ENCODE results near the gene ARHGAP1. TPM values are rescaled to one million over a fixed set of nuclear protein-coding genes. Genes with fewer than 3 reads are reported as not detected.

ARHGAP1 gene
- total RNA-seq, 3 donors from 2014 or later, result 26.5 to 55.7 (median 33.8) TPM

DNA sequence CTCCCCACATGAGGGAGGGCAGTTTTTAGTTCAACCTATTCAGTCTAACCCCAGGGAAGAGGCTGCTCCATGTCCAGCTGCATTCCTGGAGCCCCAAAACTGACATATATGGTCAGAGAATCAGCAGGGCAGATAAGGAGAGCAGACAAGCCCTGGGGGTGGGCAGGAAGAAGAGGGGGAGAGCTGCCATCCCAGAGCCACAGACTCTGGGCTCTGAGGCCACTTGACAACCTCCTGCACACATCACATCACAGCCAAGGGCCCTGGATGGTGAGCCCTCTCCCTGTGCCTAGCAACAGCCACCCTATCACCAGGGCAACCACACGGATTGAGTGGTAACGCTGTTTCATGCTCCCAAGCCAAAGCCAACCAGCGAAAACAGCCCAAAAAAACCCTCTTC is 3.1 kb downstream of the ARHGAP1 start:
- TF ChIP-seq POLR2A (IDR thresholded peaks at IDR 0.05) (no peak), CTCF (IDR thresholded peaks at IDR 0.05) (no peak), POLR2AphosphoS5 (IDR thresholded peaks at IDR 0.05) (no peak)
- no peaks in the 10 kb centered on the region for H3K9me3 ChIP-seq
- H3K4me3 ChIP-seq, result peak overlapping the region in 1 of 3 donors; percentile 31
- no peaks in the 10 kb centered on the region for H3K27me3 ChIP-seq
- intact Hi-C loops (cut with DNase I; ENCODE audit: low total_unique reads), result no loop called here
- H3K4me1 ChIP-seq, result peaks cover 13 to 23% of the 10 kb centered on the region in 2 donors
- H3K36me3 ChIP-seq, result no peaks in the 10 kb centered on the region
- no peak for DNase-seq (ENCODE audit: low spot score in 2 of 2)
- H3K27ac ChIP-seq, result peak overlapping the region; percentile 23 to 68

- H3K27ac ChIP-seq, result peak overlapping the region; percentile 25 to 86
- no peaks in the 10 kb centered on the region for H3K36me3 ChIP-seq
- H3K27me3 ChIP-seq, result no peaks in the 10 kb centered on the region
- no peaks in the 10 kb centered on the region for H3K9me3 ChIP-seq
- peaks cover 13 to 16% of the 10 kb centered on the region in 2 donors for H3K4me1 ChIP-seq
- H3K4me3 ChIP-seq, result no peak overlapping the region
- TF ChIP-seq CTCF (IDR thresholded peaks at IDR 0.05), result no peak
- TF ChIP-seq POLR2AphosphoS5 (IDR thresholded peaks at IDR 0.05), result no peak
- TF ChIP-seq POLR2A (IDR thresholded peaks at IDR 0.05), result no peak
- no peak for DNase-seq (ENCODE audit: low spot score in 2 of 2)
- intact Hi-C loops (cut with DNase I; ENCODE audit: low total_unique reads), result no loop called here
Measured at GRCh38 chr11:46696212-46696558, 4.2 kb downstream of the ARHGAP1 start.

DNA sequence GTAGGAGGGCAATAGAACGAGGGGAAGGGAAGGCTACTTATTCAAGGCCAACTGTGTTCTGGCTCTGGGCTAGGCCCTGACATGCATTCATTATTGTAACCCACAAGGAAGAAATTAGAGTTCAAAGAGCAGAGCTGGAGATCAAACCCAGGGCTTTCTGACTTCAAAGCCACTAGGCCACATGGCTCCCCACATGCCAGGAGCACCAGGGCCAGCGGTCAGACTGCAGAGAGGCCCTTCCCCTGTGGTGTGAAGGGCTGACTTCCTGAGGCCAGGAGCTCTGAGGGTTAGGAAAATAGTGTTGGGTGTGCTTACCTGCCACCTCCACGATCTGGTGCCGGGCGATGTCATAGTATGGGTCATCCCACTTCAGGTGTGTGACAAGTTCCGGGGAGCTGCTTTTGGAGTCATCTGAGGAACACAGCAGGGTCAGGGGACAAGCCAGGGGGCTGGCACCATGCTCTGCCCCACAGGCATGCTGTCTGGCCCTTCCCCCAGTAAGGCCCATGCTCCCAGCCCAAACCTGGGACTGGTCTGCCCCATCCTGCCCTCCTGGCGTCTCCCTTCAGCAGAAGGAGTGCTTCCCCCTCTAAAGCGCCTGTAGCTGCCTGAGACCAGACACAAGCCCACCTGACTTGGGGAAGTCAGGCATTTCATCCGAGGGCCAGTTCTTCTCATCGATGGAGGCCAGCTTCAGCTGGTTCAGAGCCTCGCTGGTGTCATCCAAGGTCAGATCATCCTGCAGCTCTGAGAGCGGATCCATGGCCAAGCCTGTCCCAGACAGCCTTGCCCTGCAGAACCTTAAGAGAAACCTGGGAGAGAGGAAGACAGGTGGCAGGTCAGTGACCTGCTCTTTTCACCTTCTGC is 4.8 kb downstream of the ARHGAP1 start:
- no peak for TF ChIP-seq POLR2AphosphoS5 (IDR thresholded peaks at IDR 0.05)
- Histone ChIP-seq H3K4me1 (peaks cover 13 to 16% of the 10 kb centered on the region in 2 donors), H3K36me3 (no peaks in the 10 kb centered on the region), H3K27me3 (no peaks in the 10 kb centered on the region), H3K9me3 (no peaks in the 10 kb centered on the region), H3K27ac (peak overlapping the region; percentile 25 to 86), H3K4me3 (no peak overlapping the region)
- DNase-seq (ENCODE audit: low spot score in 2 of 2), result no peak
- intact Hi-C loops (cut with DNase I; ENCODE audit: low total_unique reads), result no loop called here

DNA sequence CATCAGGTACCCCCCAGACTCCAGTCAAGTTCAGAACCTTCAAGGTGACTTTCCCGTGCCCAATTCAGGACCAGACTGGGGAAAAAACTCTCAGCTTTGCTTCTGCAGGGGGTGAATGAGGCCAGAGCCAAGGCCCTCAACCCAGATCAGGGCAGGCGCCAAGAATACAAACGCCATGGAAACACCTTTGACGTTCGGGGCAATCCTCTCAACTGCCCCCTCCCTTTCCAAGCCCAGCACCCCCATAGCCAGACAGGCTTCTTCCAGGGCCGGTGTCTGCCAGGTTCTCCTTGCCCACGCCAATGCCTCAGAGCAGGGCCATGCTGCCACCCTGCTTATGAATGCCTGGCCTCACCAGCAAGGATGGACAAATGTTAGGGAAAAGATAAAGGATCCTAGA is 5.8 kb downstream of the ARHGAP1 start:
- no peaks in the 10 kb centered on the region for H3K9me3 ChIP-seq
- no peak for DNase-seq (ENCODE audit: low spot score in 2 of 2)
- intact Hi-C loops (cut with DNase I; ENCODE audit: low total_unique reads), result no loop called here
- TF ChIP-seq CTCF (IDR thresholded peaks at IDR 0.05) (no peak), POLR2AphosphoS5 (IDR thresholded peaks at IDR 0.05) (no peak), POLR2A (IDR thresholded peaks at IDR 0.05) (no peak)
- H3K36me3 ChIP-seq, result no peaks in the 10 kb centered on the region
- H3K4me1 ChIP-seq, result peaks cover 13 to 16% of the 10 kb centered on the region in 2 donors
- H3K4me3 ChIP-seq, result no peak overlapping the region
- no peaks in the 10 kb centered on the region for H3K27me3 ChIP-seq
- H3K27ac ChIP-seq, result peak overlapping the region; percentile 11 to 86

DNA sequence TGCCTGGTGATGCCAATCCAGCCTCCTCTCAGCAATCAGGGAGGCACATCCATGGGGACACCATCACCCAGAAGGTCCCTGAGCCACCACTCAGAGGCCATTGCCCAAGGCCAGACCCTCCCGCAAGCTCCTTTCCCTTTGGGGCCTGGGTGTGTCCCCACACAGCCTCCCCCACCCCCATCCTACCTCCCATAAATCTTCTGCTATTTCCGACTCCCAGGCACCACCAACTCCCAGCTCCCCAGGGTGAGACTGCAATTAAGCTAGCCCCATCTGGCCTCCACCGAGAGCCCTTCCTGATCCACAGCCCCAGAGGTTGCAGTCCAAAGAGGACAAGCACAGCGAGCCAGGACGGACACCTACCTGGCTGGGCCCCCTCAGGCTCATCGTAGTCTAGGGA is 6.3 kb downstream of the ARHGAP1 start:
- Histone ChIP-seq H3K9me3 (no peaks in the 10 kb centered on the region), H3K36me3 (no peaks in the 10 kb centered on the region), H3K27ac (peak overlapping the region; percentile 21 to 86), H3K4me1 (peaks cover 12 to 13% of the 10 kb centered on the region in 2 donors), H3K4me3 (peak overlapping the region in 1 of 3 donors; percentile 22), H3K27me3 (no peaks in the 10 kb centered on the region)
- no peak for TF ChIP-seq POLR2A (IDR thresholded peaks at IDR 0.05)
- no peak for TF ChIP-seq POLR2AphosphoS5 (IDR thresholded peaks at IDR 0.05)
- TF ChIP-seq CTCF (IDR thresholded peaks at IDR 0.05), result no peak
- no peak for DNase-seq (ENCODE audit: low spot score in 2 of 2)
- intact Hi-C loops (cut with DNase I; ENCODE audit: low total_unique reads), result no loop called here
